HG03175 (cell line): Measurements from ENCODE around the gene NDST3.

Experiments used
- ATAC-seq: cut with Tn5 transposase; IDR thresholded peaks from one replicate; pipeline ENCODE4 v1.9.1; 2021; ENCODE audit warnings: mild to moderate bottlenecking, moderate library complexity; ENCODE audit not compliant: unreplicated experiment

NDST3 gene

GRCh38 chr4:118173956-118174725 is 139.9 kb downstream of the NDST3 start:
- no peak for ATAC-seq

DNA sequence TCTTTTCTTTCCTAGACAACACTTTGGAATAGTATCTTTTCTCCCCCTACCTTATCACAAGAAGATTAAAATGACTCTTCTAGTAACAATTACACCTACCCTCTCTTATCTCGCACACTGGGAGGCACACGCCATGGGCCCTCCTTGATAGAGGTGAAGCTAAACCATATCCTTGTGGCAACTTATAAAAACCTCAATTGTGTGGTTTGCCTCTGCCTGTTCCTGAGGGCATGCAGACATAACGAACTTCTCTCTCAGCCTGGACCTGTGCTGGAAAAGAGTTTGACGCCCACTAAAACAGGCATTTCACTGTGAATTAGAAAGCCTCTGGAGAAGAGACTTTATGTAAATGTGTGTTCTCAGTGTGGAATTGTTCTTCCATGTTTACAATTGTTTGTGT is 141.2 kb downstream of the NDST3 start:
- no peak for ATAC-seq

- ATAC-seq: no peak
These were observed 142.8 kb downstream of the NDST3 start for GRCh38 chr4:118177126-118177525.

DNA sequence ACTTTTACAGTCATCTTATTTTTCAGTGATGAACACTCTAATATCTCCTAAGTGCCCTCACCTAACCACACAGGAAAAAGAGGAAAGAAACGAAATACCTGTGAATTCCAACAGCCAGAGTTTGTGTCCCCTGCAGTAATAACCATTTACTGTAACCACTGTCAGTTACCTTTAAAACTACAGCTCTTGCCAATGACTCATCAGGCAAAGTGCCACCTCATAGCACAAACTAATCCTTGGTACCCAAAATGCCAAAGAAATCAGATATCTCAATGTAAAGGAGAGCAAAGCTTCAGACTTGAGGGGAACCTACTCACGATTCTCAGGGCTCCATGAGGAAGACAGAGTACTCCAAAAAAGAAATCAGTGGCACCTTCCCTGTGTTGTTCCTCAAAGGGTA is 146.5 kb downstream of the NDST3 start:
- no peak for ATAC-seq

- ATAC-seq: no peak
These were observed 156.6 kb downstream of the NDST3 start for GRCh38 chr4:118190903-118191302.

- ATAC-seq: no peak
These were observed 159.1 kb downstream of the NDST3 start for GRCh38 chr4:118193421-118193820.

DNA sequence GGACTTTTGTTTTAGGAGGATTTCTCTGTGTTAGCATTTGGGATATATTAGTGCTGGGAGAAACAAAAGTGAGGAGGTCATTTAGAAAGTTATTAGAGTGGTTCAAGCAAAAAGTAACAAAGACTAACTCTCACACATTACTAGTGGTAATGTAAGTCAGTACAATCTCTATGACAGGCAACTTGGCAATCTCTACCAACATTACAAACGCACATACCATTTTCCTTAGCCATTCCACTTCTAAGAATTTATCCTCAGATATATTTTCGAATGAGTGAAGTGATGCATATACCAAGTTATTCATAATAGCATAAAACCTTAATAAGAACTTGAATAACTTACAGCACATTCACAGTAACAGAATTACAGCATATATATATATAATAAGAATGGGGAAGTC is 172.3 kb downstream of the NDST3 start:
- ATAC-seq: no peak

DNA sequence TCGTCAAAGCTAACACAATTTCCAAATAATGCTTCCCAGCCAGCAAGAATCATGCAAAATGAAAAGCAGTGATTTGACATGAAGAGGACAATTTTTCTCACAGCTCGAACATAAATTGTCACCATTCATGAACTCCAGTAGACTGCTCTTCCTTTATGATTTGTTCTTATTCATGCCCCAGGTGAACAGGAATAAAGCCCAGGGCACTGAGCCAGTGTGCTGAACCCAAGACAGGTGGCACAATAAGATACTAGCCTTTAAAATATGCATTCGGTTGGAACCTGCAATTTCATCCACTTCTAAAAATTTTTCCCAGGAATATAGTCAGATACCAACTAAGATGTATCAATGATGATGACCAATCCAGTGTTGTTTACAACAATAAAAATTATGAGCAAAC is 178.8 kb downstream of the NDST3 start:
- ATAC-seq: no peak

DNA sequence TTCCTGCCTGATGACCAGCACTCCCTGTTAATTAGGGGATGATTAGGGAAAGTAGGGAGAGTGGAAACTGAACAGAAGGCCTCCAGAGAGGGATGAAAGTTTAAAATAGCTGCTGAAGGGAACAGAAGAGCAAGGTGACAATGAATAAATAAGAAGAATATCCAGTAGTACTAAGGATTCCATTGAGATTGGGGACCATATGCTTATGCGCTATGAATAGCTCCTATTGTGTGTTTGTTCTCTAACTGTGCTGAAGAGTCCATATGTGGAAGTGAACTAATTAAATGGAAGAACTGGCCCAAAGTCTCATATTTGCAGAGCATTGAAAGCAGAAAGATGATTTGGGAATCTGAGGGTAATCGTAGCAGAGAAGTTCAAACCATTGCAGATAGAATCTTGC is 181.5 kb downstream of the NDST3 start:
- ATAC-seq: no peak

DNA sequence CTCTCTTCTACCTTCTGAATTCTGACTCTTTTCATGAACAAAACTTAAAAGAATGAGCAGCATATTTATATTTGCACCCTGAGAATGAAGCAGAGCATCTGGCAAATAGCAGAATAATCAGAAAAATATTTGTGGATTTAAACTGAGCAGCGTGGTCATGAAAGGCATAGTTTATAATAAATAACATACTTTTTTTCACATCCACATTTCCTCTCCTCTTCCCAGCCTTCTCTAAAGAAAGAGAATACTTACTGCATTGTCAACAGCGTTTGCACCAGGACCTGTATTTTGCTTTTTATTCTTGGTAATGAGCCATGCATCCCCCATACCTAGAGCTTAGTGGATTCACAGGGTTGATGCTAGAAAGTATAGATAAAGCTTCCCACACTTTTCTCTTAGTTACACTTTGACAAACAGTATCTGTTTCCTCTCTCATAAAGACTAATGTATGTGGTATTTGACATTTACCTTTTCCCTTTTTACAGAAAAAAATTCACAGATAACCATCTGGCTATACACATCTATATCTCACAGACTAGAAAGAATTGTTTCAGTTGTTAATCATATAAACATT is 187.0 kb downstream of the NDST3 start:
- ATAC-seq: no peak

GRCh38 chr4:118224243-118224829 is 190.1 kb downstream of the NDST3 start:
- peak; percentile 54 for ATAC-seq

DNA sequence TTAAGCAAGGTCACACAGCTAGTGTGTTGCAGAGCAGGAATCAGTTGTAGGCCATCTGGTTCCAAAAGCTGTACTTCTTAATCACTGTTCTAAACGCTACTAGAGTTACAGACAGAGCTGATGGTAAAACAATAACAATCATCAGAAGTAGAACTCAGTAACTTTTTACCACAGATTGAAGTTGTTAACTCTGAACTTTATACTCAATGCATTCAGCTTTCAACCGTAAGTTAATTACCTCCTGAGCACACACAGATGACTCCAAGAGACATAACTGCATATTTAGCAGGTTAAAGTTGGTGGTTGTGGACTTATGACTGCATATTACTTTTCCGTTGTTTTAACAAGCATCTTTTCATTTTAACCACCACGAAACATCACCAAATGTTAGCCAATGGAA is 191.2 kb downstream of the NDST3 start:
- no peak for ATAC-seq

DNA sequence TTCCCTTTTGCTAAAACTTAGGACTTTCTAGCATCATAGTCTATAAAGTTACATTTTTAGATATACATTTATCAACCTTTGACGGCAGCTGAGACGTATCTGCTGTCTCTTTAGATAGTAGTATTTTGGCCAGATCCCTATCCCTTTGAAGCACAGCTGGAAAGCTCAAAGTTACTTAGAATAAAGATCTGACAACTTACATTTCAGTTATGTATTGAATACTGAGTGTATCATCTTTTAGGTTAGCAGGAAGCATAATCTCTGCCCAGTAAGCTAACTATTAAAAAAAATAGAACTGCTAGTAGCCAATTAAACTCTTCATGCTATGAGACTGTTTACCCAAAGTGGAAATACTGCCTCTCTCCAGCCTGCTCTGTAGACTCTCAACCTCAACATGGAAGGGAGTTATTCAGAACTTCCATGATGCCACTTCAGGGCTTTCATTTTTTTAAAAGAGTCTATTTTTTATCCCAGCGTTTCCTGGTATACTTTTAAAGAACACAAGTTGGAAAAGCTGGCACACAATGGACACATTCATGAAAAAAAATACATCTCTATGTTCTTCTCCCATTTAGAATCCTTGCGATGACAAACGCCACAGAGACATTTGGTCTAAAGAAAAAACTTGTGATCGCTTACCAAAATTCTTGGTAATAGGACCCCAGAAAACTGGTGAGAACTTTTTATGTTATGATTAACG is 192.2 kb downstream of the NDST3 start:
- no peak for ATAC-seq

- ATAC-seq: no peak
These were observed 201.4 kb downstream of the NDST3 start for GRCh38 chr4:118235566-118236120.

GRCh38 chr4:118237531-118237930 is 203.2 kb downstream of the NDST3 start:
- ATAC-seq: no peak

DNA sequence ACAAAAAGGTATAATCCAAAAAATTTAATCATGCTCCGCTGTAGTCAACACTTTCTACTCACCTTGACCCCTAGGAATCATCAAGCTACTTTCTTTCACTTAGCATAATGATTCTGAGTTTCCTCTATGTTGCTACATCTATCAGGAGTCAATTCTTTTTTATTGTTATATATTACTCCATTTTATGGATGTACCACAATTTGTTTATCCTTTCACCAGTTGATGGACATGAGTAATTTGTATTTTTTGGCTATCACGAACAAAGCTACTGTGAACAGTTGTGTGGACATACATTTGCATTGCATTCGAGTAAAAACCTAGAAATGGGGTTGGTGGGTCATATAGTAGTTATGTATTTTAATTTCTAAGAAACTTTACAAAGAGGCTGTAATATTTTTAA is 215.6 kb downstream of the NDST3 start:
- ATAC-seq: no peak

DNA sequence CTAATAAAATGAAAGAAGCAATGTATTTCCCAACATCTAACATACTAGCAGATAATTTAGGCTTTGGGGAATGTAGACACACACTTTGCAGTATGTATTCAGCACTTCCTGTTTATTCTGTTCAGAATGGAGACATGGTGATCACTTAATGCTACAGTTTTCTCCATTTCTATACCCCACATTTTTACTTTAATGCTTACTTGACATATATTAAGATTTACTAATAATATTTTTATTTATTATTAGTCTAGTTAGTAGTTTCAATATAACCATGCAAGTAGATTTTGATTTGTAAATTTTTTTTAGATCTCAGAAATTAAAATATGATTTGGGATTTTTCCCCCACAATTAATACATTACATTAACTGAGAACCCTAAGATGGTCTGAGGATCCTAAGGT is 220.1 kb downstream of the NDST3 start:
- no peak for ATAC-seq

GRCh38 chr4:118259111-118259510 is 224.8 kb downstream of the NDST3 start:
- no peak for ATAC-seq

DNA sequence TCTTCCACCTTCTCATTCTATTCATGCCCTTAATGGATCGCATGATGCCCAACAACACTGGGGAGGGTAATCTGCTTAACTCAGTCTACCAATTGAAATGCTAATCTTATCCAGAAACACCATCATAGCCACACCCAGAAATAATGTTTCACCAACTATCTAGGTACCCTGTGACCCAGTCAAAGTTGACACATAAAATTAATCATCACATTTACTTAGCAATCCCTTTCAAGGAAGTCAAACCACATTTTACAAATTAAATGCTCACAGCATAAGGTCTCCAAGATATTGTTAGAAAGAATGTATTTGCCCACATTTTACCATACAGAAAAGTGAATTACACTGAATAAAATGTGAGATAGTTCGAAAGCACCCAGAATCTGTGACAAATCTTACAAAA is 226.0 kb downstream of the NDST3 start:
- ATAC-seq: no peak

- ATAC-seq: no peak
These were observed 229.8 kb downstream of the NDST3 start for GRCh38 chr4:118264096-118264495.

- ATAC-seq: no peak
These were observed 231.2 kb downstream of the NDST3 start for GRCh38 chr4:118265312-118266144.
